Hepatocyte (in vitro differentiated cells): ENCODE data around the gene SERGEF. TPM values are rescaled to one million over a fixed set of nuclear protein-coding genes. Genes with fewer than 3 reads are reported as not detected.

Experiments used
- DNase-seq: peaks from one replicate; pipeline ENCODE4 v3.0.0-alpha.2; 2016; ENCODE audit warnings: low spot score
- H2AFZ ChIP-seq: fragments of 200-600 bp; sonication (generic); 2 replicates; pipeline ENCODE4 v1.6.0; 2016; ENCODE audit warnings: antibody characterized with exemption, mild to moderate bottlenecking
- H3K27ac ChIP-seq: fragments of 200-600 bp; sonication (generic); 2 replicates; pipeline ENCODE4 v1.5.1; 2016; ENCODE audit warnings: mild to moderate bottlenecking
- H3K27me3 ChIP-seq: fragments of 200-600 bp; sonication (generic); 2 replicates; pipeline ENCODE4 v1.6.1; 2016
- H3K36me3 ChIP-seq: fragments of 200-600 bp; sonication (generic); replicated peaks from 2 replicates; pipeline ENCODE4 v1.5.1; 2016; ENCODE audit warnings: low read depth; ENCODE audit not compliant: insufficient read depth
- H3K4me1 ChIP-seq: fragments of 200-600 bp; sonication (generic); 2 replicates; pipeline ENCODE4 v1.5.1; 2016; ENCODE audit warnings: mild to moderate bottlenecking, moderate library complexity; ENCODE audit not compliant: insufficient read depth
- H3K4me2 ChIP-seq: fragments of 200-600 bp; sonication (generic); 2 replicates; pipeline ENCODE4 v1.6.0; 2016
- H3K4me3 ChIP-seq: fragments of 200-600 bp; sonication (generic); 2 replicates; pipeline ENCODE4 v1.5.1; 2016; ENCODE audit warnings: mild to moderate bottlenecking
- H3K79me2 ChIP-seq: fragments of 200-600 bp; sonication (generic); 2 replicates; pipeline ENCODE4 v1.6.0; 2017; ENCODE audit warnings: mild to moderate bottlenecking
- H3K9me2 ChIP-seq: fragments of 200-600 bp; sonication (generic); replicated peaks from 2 replicates; pipeline ENCODE4 v1.6.0; 2017; ENCODE audit warnings: mild to moderate bottlenecking; ENCODE audit not compliant: insufficient read depth
- H3K9me3 ChIP-seq: fragments of 200-600 bp; sonication (generic); 2 replicates; pipeline ENCODE4 v1.5.1; 2016; ENCODE audit warnings: low read depth, mild to moderate bottlenecking
- H4K20me1 ChIP-seq: fragments of 200-600 bp; sonication (generic); 2 replicates; pipeline ENCODE4 v1.6.0; 2016; ENCODE audit warnings: mild to moderate bottlenecking; ENCODE audit not compliant: insufficient read depth, poor library complexity, severe bottlenecking
- CTCF ChIP-seq: fragments of 200-600 bp; sonication (generic); IDR thresholded peaks from 2 replicates; pipeline ENCODE4 v1.5.1; 2016; ENCODE audit warnings: antibody characterized with exemption, mild to moderate bottlenecking; ENCODE audit not compliant: poor library complexity
- EZH2 ChIP-seq: fragments of 200-600 bp; sonication (generic); IDR thresholded peaks from 2 replicates; pipeline ENCODE4 v1.6.1; 2016; ENCODE audit warnings: antibody characterized with exemption, mild to moderate bottlenecking, borderline replicate concordance
- EZH2phosphoT487 ChIP-seq: fragments of 200-600 bp; sonication (generic); IDR thresholded peaks from one replicate; pipeline ENCODE4 v1.6.1; 2018; ENCODE audit warnings: antibody characterized with exemption, mild to moderate bottlenecking, low read depth, moderate library complexity; ENCODE audit not compliant: unreplicated experiment, severe bottlenecking
- WGBS: methylation state at CpG from one replicate; pipeline ENCODE4 v1.1.6; 2016; ENCODE audit warnings: low lambda C conversion rate; ENCODE audit errors: missing lambda C conversion rate; 5-methylcytosine and 5-hydroxymethylcytosine counted together
- polyA plus RNA-seq: library from polyadenylated mRNA; unstranded; fragments of >200 nt; fragmentation: Nextera tagmentation; extraction: Ambion mirVana; gene quantifications from 2 replicates; pipeline ENCODE4 v1.2.1, GENCODE V29; 2016
- total RNA-seq: library from RNA; depleted of rRNA; stranded (reverse); fragments of >200 nt; gene quantifications from 2 replicates; pipeline ENCODE4 v1.2.3, GENCODE V29; 2014

The SERGEF gene
- total and polyA plus RNA-seq, 2 experiments from 2014 or later: 21.7 to 28.7 TPM

DNA sequence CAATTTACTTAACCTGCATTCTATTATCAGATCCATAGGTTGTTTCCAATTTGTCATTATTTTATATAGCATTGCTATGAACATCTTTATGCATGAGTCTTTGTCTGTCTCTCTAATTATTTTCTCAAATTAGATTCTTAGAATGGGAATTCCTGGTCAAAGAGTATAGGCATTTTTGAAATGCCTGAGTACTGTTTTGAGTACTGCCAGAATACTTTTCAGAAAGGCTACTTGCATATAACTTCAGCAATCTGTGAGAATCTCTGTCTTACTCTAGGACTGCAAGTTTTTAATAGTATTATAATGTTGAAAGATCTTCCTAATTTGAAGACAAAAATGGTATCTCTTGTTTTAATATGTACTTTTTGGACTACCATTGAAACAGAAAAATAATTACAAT is 221.7 kb downstream of the SERGEF start:
- H2AFZ ChIP-seq: no peak overlapping the region
- no peaks in the 10 kb centered on the region for H3K36me3 ChIP-seq
- H3K9me2 ChIP-seq: no peaks in the 10 kb centered on the region
- H4K20me1 ChIP-seq: no peaks in the 10 kb centered on the region
- no peak overlapping the region for H3K27ac ChIP-seq
- TF ChIP-seq EZH2phosphoT487 (no peak), EZH2 (no peak), CTCF (no peak)
- no peak for DNase-seq
- no peaks in the 10 kb centered on the region for H3K79me2 ChIP-seq
- H3K27me3 ChIP-seq: no peaks in the 10 kb centered on the region
- no peaks in the 10 kb centered on the region for H3K4me1 ChIP-seq
- no peaks in the 10 kb centered on the region for H3K9me3 ChIP-seq
- H3K4me3 ChIP-seq: no peak overlapping the region
- H3K4me2 ChIP-seq: no peak overlapping the region

- WGBS: 85% methylated on average over 1 of the region's 1 CpG
- no peak overlapping the region for H2AFZ ChIP-seq
- TF ChIP-seq CTCF (no peak), EZH2 (no peak), EZH2phosphoT487 (no peak)
- no peaks in the 10 kb centered on the region for H3K4me1 ChIP-seq
- no peaks in the 10 kb centered on the region for H3K9me2 ChIP-seq
- H3K36me3 ChIP-seq: no peaks in the 10 kb centered on the region
- no peaks in the 10 kb centered on the region for H3K79me2 ChIP-seq
- no peak overlapping the region for H3K4me3 ChIP-seq
- no peaks in the 10 kb centered on the region for H4K20me1 ChIP-seq
- H3K27me3 ChIP-seq: no peaks in the 10 kb centered on the region
- H3K27ac ChIP-seq: no peak overlapping the region
- no peak for DNase-seq
- H3K4me2 ChIP-seq: no peak overlapping the region
- H3K9me3 ChIP-seq: no peaks in the 10 kb centered on the region
These were observed 222.4 kb downstream of the SERGEF start for GRCh38 chr11:17790453-17790852.

- Histone ChIP-seq H3K79me2 (no peaks in the 10 kb centered on the region), H3K4me3 (no peak overlapping the region), H3K4me2 (no peak overlapping the region), H3K27ac (no peak overlapping the region), H3K36me3 (no peaks in the 10 kb centered on the region), H3K9me3 (no peaks in the 10 kb centered on the region), H3K27me3 (no peaks in the 10 kb centered on the region), H2AFZ (no peak overlapping the region), H4K20me1 (no peaks in the 10 kb centered on the region), H3K9me2 (no peaks in the 10 kb centered on the region), H3K4me1 (no peaks in the 10 kb centered on the region)
- 89% methylated on average over 5 of the region's 5 CpGs for WGBS
- no peak for TF ChIP-seq CTCF
- TF ChIP-seq EZH2phosphoT487: no peak
- TF ChIP-seq EZH2: no peak
- no peak for DNase-seq
These were observed 224.8 kb downstream of the SERGEF start for GRCh38 chr11:17788084-17788483.
